Superior temporal gyrus (tissue), 1 donor: ENCODE measurements around the gene OXSR1.
"Not testable (repeated sequence)": the region's sequence is repeated elsewhere in the genome, so short reads cannot be mapped to it uniquely, and the experiment has no call there.

Experiments
- DNase-seq: peaks from one replicate; pipeline ENCODE4 v3.0.0-alpha.2; 2016; ENCODE audit errors: extremely low spot score

OXSR1 gene

DNA sequence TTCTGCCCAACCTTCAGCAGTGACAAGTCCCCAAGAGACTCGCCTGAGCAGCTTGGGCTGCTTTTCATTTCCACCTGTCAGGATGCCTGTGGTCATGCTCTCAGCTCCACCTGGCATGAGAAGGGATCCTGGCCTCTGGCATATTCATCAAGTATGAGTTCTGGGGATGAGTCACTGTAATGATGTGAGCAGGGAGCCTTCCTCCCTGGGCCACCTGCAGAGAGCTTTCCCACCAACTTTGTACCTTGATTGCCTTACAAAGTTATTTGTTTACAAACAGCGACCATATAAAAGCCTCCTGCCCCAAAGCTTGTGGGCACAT is 23.4 kb upstream of the OXSR1 start:
- DNase-seq: no peak

DNA sequence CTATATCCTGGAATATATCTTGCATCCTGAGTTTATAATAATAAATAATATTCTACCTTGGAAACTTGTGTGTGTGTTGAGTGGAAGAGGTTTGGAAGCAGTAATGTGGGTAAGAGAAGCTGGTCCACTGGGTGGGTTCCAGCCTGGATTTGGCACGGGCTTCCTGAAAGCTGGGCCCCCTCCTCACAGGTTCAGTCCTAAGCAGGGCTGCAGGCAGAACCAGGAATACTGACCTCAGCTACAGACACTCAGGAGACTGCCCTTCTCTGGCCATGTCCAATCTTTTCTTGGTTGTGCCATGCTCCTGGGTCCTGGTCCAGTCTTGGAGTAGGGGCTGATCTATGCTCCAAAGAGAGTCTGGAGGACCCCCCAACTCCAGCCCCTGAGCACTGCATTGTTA is 22.4 kb upstream of the OXSR1 start:
- no peak for DNase-seq

DNA sequence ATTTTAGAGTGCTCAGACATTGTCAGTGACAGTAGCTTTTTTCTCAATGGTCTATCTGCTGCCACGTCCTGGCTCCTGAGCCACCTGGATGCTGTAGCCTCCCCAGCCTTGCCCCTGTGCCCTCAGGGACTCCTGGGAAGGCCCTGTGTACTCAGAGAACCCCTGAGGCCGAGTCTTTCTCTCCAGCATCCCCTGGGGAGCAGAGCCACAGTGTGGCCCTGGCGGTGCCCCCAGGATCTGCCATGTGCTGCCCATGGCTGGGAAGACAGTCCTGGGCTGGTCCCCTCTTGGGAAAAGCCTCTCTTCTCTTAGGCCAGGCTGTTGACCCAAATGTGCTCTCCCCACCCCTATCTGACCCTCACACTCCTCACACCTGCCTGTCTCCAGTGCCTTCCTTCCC is 21.8 kb upstream of the OXSR1 start:
- DNase-seq: no peak

DNA sequence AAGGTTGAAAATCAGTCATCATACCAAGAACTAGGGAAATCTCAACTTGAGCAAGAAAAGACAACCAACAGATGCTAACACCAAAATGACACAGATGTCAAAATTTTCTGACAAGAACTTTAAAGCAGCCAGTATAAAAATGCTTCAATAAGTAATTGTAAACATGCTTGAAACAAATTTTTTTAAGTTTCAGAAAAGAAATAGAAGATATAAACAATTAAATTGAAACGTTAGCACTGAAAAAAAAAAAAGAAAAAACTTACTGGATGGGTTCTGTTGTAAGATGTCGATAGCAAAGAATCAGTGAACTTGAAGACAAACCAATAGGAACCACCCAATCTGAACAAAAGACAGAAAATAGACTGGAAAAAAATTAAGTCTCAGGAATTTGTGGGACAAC is 18.8 kb upstream of the OXSR1 start:
- no peak for DNase-seq

DNA sequence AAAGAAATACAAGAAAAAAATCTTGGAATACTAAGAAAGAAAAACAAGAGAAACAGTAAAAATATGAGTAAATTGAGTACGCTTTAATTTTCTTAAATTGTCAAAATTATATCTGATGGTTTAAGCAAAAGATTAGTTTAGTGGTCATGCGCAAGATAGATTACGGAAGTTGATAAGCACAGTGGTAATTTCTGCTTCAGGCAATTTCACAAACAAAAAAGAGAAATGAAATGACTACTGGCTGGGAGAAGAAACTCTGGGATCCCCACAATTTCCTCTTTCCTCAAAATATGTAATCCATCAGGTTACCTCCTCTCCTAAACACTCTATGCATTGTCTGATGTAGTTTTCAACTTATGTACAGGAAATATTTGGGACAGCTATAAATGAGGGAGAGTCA is 17.9 kb upstream of the OXSR1 start:
- no peak for DNase-seq

DNA sequence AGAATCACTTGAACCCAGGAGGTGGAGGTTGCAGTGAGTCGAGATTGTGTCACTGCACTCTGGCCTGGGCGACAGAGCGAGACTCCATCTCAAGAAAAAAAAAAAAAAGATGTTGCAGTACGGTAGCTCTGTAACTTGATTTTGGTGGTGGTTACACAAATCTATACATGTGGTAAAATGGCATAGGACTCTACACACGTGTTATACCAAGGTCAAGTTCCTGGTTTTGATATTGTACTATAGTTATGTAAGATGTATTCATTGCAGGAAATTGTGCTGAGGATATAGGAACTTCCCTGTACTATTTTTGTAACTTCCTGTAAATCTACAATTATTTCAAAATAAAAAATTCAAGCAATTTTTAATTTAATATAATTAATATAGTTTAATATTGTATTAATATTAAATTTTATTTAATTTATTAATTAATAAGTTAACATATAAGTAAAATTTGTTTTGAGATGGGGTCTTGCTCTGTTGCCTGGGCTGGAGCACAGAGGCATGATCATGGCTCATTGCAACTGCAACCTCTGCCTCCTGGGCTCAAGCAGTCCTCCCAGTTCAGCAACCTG is 16.9 kb upstream of the OXSR1 start:
- DNase-seq: no peak

DNA sequence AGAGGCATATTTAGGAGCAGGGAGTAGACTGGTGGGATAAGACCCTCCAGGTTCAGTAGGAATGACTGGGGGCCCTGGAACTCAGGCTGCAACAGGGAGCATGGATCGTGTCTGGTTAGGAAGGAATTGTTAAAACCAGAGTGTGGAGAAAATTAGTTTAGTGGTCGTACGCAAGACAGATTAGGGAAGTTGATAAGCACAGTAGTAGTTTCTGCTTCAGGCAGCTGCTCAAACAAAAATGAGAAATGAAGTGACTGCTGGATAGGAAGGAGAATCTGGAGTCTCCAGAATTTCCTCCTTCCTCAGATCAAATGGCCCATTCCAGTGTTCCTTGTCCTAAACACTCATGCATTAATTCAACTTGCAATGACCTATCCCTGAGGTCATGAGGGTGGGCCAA is 15.6 kb upstream of the OXSR1 start:
- DNase-seq: no peak

DNA sequence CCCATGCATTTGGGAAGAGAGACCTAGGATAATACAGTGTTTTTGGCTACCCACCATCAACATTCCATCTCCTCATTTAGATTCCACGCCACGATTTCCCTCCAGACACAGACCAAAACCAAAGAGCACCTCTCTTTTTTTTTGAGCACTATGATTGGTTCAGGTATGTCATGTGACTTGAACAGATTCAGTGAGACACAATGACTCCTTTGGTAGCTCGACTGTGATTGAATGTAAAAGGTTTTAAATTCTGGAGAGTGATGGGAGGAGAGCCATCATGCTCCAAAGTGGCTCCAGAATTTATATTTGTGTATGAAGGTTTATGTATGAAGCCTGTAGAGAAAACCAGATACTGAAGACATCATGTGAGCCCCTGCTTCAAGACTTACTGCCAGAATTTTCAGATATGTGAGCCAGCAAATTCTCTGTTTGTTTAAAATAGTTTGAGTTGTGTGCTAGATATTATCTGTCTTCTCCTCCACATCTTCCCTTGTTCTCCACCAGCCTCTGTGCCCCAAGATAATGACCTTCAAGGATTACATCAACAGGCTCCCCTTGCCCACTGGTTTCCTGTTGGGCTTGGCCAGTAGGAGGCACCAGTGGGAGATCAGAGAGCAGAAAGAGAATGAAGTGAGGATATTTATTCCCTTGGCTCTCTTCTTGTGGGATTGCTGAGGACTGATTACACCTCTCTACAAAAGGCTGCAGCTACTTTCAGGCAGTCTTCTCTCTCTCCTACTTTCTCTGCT is 14.4 kb upstream of the OXSR1 start:
- DNase-seq: no peak

DNA sequence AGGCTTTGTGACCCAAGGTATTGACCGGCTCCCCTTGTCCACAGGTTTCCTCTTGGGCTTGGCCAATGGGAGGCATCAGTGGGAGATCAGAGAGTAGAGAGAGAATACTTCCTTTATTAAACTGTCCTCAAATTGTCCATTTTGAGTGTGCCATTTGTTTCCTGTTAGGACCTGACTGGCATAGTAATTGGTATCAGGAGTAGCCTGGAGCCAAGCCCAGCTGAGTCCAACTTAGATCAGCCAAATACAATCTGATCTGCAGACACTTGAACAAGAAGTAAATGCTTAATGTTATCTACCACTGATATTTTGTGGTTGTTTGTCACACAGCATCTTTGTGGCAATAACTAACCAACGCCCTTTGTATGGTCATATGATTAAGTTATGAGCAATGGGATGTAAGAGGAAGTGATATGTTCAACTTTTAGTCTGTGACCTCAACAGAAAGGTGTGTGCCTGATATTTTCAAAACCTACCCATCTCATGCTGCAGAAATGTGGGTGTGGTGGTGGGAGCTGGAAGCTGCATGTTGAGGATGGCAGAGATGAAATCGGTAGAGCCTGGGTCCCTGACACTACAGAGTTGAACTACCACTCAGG is 13.6 kb upstream of the OXSR1 start:
- DNase-seq: no peak

DNA sequence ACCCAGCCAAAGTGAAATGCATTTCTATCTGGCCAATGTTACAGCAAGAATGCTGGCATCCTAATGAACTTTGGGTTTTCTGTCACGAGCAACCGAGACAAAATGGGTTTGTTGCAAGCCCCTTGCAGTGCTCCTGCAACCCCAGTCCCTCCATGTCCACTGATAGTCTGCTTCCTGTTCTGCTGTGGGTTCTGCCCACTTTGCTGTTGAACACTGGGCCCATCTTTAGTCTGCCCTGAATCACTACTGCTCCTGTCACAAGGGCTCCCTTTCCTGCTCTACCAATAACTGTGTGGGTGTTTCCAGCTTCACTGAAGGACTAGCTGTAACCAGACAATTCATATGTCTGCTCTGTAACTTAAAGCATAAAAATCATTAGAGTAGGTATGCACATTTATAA is 12.7 kb upstream of the OXSR1 start:
- no peak for DNase-seq

DNA sequence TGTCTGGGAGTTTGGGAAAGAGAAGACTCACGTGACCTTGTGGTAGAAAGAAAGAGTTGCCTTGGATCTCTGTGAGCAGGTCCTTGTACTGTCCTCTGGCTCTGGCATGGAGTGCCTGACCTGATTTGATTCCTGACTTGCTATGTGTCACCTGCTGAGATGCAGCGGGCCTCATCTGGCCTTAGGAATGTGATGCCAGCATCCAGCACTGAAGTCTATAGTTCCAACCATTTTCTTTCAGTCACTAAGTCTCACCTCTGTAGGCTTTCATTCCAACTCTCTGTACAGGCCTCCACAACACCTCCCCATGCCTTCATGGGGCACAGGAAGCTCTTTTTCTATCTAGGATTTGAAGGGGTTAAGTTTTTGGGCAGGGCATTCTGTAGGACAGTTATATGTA is 12.1 kb upstream of the OXSR1 start:
- DNase-seq: no peak

DNA sequence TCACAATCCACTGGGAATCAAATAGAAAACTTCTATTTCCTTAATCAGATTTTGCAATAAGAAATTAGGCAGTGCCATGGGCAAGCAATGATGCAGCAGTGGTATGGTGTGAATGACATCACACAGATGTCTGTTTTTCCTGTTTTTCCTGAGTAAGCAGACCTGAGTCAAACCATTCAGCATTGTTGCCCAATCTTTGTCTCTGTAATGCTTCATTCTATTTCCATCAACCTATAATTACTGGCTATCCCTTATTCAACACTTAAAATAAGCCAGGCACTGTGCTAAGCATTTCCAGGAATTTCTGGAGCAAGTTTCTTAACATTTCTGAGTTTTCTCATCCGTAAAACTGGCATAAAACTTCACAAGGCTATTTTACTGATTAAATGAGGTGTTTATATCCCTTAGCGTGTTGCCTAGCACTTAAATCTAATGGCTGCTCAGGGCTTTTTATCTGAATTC is 11.3 kb upstream of the OXSR1 start:
- no peak for DNase-seq

DNA sequence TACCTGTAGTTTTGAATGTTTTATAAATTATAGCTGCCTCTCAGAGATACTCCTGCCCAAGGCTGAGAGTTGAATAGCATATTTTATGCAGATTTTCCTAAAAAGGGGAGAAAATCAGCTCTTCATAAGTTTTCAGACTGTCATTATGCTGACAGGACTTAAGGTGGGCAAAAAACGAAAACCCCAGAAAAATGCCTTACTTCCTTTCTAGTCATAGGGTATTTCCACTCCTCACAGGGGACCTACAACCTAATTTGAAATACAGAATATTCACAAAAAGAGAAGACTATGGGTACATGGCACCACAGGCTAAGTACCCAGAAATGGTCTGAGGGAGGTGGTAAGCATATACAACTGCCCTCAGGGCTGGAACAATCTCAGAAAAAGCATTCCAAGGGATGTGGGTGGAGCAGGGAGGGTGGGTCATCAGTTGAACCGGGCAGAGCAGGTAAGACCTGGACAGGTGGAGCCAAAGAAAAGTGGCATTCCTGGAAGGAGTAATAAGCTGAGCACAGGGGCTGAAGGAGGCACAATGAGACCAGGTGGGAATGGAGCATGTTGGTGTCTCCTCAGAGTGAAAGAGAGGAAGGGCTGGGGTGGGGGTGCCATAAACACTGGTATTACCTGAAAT is 10.6 kb upstream of the OXSR1 start:
- DNase-seq: no peak

DNA sequence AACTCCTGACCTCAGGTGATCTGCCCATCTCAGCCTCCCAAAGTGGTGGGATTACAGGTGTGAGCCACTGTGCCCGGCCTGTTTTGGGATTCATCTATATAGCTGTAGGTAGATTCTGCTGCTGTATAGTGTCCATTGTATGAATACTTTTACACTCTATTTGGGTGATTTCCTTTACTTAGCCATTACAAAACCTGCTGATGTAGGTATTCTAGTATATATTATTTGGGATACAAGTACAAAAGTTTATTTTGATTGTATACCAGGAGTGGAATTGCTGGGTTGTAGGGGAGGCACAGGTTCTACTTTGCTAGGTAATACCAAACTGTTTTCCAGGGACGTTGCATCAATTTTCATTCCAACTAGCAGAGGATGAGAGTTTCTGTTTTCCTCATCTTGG is 9.5 kb upstream of the OXSR1 start:
- DNase-seq: no peak

DNA sequence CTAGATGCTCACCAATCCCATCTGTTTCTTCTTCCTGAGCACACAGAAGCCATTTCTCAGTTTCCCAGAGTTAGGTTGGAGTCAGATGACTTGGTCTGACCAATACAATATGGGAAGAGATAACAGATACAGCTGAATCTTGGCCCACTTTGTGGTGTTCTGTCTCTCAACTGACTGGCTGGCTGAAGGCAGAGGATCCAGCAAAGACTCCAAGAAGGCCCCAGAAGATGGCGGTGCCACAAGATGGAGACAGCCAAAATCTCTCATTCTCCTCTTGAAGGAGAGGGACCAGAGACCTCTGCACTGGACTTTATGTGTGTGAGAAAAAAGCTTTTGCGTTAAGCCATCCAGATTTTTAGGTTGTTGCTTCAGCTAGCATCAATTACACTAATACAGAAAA is 8.2 kb upstream of the OXSR1 start:
- DNase-seq: no peak

DNA sequence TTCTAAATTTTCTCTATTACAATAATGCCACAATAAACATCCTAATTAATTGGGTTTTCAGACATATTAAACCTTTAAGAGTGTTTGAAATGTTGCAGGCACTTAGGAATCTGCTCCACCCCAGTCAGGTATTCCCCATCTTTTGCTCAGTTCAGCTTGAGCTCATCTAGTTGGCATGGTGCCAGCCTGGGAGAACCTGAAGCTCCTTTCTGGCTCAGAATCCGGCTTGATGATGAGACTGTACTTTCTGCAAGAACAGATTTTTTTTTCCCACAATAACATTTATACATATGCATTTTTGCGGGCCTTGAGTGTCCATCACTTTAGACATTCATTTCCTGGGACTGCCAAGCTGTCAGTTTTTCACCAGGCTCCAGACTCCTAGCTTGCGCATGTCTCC is 7.7 kb upstream of the OXSR1 start:
- DNase-seq: no peak

DNA sequence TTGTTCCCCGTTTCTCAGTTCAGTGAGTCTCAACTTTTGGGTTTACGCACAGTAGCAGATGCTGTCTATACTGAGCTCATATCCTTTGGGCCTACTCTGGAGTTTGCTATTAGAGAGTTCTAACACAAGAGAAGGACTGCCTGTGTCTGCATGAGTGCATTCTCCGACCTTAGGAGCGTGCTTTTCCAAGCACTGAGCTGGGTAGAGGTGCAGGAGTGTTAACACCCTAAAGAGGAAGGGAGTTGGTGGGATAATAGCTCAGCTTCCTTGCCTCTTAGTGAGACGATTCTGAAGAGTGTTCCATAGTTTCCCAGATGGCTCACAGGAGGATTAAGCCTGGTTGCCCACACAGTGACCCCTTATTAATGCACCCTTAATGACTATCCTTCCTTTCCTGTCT is 6.9 kb upstream of the OXSR1 start:
- no peak for DNase-seq

DNA sequence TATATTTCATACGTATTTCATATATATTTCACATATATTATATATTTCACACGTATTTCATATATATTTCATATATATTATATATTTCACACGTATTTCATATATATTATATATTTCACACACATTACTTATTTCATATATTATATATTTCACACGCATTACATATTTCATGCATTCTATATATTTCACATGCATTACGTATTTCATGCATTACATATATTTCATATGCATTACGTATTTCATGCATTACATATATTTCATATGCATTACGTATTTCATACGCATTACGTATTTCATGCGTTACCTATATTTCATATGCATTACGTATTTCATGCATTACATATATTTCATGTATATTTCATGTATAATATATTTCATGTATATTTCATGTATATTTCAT is 4.6 kb upstream of the OXSR1 start:
- not testable (repeated sequence) for DNase-seq

DNA sequence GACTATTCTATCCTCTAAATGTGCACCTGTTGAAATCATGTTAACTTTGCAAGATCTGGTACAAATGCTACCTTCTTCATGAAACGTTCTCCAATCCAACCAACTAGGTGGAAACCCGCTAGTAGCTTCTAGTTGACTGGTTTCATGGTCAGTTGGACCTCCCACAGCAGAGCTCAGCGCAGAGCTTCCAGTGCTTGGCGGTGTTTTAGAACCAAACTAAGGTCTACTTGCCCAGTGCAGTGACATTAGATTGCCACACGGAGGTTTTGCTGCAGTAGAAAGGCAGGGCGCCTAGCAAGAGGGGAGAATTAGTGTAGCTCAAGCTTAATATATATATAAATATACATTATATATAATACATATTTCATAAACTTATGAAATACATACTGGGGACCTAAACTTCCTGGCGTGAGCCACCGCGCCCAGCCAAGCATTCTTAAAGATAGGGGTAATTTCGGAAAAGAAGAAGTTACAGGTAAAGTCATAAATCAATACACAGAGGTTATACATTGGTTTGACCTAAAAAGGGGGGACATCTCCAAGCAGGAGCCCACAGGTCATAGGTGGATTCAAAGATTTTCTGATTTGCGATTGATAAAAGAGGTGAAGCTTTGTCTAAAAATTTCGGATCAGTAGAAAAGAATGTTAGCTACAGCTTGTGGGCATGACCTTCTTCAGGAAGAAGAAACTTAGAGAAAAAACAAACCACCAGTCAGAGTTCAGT is 2.1 kb upstream of the OXSR1 start:
- no peak for DNase-seq

DNA sequence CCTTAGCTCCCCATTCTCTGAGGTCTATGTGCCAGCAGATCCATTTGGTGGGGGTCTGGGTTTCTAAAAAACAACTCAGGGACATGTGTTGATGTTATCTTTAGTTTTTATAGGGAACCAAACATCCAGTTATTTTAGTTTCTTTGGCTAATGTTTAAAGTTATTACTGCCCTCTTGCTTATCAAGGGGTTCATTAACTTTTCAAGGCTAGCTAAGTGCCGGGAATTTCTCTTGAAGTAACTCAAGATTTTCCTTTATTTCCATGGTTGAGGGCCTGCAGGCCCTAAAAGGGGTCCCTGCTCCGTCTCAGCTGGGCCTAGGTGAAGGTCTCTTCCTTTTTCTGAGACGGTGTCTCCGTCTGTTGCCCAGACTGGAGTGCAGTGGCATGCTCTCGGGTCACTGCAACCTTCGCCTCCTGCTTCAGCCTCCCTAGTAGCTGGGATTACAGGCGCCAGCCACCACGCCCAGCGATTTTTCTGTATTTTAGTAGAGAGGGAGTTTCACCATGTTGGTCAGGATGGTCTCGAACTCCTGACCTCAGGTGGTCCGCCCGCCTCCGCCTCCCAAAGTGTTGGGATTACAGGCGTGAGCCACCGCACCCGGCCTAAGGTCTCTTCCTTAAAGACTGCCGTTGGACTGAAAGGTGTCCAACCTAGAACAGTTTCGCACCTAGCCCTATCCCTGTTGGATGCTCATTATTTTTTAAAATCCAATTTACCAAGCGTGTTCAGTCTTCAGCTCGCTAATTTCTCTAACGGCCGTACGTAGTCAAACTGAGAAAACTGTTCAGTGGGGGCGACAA is 1.3 kb upstream of the OXSR1 start:
- no peak for DNase-seq

DNA sequence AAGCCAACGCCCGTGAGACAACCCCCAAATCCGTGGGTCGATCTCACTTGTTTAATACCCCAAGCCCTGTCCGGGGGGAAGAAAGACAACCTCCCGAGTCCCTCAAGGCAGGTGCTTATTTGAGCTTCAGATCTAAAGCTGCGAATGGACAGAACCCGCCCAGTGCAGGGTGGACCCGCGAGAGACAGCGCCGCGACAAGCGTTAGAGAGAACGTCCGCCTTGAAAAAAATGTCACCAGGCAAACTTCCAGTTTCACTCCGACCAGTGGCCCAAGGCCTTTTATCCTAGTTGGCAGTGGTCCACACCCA is 740 bp upstream of the OXSR1 start:
- no peak for DNase-seq
